NCI-H524 (cell line): ENCODE measurements around the gene KBTBD12.
"Not testable (repeated sequence)": the region's sequence is repeated elsewhere in the genome, so short reads cannot be mapped to it uniquely, and the experiment has no call there.

ENCODE experiments used
- DNase-seq, 2 experiments: peaks; one replicate each; lab custom pipeline; 2025; lab: John Stamatoyannopoulos, UW

KBTBD12 gene

DNA sequence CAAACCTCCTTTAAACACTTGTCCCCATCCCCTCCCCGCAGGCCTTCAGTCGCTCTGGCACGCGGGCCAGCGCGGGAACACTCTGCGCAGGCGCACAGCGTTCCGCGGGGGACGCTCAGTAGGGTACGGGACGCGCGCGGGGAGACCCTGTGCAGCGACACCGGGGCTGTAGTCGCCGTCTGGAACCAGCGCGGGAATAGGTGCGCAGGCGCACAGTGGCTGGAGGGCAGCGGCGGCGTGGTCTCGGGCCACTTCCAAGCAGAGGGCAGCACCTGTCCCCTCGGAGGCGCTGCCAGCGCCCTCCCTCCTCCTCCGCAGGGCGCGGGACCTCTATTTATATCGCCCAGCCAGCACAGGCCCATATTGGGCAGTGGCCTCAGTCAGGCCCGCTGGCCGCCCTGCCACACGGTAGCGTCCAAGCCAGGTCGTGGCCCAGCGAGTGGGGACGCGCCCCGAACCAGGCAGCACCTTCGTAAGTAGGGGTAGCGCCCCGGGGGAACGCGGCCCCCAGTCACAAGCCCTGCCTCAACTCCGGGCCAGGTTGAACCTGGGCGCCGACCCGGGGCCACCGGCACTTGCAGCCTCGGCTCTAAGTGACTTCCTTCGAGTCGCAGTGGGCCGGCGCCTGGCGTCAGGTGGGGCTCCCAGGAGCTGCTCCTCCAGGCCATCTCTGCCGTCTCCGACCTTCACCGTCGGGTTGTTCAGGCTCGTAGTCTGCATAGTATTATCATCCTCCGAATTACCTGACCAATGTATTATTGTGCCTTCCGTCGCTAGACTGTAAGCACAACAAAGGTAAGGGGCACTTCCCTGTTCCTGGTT is at the start of gene KBTBD12:
KBTBD12 (plus strand) TSS at position 118 of the 822 bp plus-strand sequence. CDS start 7,830 bp downstream, outside the sequence.
- peak; percentile 84 to 86 for DNase-seq

DNA sequence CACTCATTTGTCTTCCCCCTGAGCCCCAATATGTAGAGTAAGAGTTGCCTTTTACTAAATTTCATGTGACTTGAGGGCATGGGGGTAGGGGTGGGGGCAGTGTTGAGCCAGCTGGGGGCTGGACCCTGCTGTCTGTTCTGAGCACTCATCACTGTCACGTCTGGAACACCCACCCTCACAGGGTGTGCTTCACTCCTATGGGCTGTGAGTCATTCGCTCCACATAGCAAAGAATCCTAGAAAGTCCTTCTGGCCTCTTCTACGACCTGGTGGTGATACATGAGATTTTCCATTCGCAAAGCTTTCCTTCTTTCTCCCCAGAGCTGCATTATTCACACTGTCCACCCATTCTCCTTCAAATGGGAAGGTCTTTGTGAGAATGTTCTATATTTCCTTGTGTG is 49.1 kb upstream of the KBTBD12 start:
- DNase-seq, result peak in 1 of 2 experiments; percentile 21

DNA sequence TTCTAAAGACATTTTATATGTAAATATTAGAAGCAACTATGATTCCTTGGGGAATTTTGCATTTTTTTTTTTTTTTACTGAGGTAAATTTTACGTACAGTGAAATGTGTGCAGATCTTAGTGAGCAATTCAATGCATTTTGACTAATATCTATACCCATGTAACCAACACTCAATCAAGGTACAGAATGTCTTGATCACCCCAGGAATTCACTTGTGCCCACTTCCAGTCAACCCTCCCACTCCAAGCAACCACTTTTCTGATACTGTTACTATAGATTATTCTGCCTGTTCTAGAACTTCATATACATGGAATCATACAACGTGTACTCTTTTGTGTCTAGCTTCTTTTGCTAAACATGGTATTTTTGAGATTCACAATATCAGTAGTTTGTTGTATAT is 47.6 kb upstream of the KBTBD12 start:
- no peak for DNase-seq

GRCh38 chr3:127867986-127868385 is 47.0 kb upstream of the KBTBD12 start:
- no peak for DNase-seq

GRCh38 chr3:127870156-127870555 is 44.9 kb upstream of the KBTBD12 start:
- DNase-seq, result no peak

DNA sequence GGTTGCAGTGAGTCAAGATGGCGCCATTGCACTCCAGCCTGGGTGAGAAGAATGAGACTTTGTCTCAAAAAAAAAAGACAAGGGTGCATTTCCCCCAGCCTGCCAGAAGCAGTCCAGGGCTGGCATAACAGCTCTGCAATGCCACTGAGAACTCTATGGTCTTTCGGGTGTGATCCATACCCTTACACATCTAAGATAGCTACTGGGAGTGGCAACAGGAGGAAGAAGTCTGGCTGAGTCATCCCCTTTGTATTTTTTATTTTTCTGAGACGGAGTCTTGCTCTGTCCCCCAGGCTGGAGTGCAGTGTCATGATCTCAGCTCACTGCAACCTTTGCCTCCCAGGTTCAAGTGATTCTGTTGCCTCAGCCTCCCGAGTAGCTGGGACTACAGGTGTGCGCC is 40.9 kb upstream of the KBTBD12 start:
- DNase-seq, result not testable (repeated sequence)

GRCh38 chr3:127881586-127881985 is 33.4 kb upstream of the KBTBD12 start:
- DNase-seq, result no peak

GRCh38 chr3:127884041-127884440 is 31.0 kb upstream of the KBTBD12 start:
- no peak for DNase-seq

GRCh38 chr3:127886231-127886955 is 28.6 kb upstream of the KBTBD12 start:
- DNase-seq, result peak; percentile 88 to 95

DNA sequence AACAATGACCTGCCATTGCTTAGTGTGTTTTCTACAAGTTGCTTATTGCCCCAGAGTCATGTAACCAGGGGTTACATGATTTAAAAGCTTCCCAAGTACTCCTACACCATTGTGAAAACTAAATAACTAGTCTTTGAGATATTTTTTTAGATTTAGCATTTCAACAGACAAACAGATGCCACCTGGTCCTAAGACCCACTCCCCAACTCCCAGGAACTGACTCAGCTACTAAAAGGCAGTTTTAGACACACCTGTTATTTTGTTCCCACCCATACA is 28.1 kb upstream of the KBTBD12 start:
- no peak for DNase-seq

GRCh38 chr3:127887321-127887720 is 27.7 kb upstream of the KBTBD12 start:
- DNase-seq, result no peak

GRCh38 chr3:127888156-127888555 is 26.9 kb upstream of the KBTBD12 start:
- no peak for DNase-seq

- DNase-seq, result no peak
Measured at GRCh38 chr3:127888564-127889107, 26.4 kb upstream of the KBTBD12 start.

DNA sequence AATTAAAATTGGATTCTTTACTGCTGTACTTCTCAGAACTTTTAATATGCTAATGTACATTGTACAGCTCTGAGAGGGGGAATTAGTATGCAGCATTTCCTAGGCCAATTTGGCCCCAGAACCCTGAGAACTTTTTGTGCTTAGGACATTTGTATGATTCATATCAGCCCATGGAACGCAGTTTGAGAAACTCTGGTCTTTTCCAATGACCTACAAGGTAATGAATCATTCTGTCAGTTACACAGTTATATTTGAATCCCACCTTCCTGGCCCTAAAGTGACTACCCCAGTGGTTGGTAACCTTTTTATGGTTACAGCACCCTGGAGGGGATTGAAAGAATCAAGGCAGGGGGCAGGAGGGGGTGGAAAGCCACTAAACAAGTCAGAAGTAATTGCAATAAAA is 25.6 kb upstream of the KBTBD12 start:
- DNase-seq, result no peak

- DNase-seq, result no peak
Measured at GRCh38 chr3:127889976-127890650, 24.9 kb upstream of the KBTBD12 start.

DNA sequence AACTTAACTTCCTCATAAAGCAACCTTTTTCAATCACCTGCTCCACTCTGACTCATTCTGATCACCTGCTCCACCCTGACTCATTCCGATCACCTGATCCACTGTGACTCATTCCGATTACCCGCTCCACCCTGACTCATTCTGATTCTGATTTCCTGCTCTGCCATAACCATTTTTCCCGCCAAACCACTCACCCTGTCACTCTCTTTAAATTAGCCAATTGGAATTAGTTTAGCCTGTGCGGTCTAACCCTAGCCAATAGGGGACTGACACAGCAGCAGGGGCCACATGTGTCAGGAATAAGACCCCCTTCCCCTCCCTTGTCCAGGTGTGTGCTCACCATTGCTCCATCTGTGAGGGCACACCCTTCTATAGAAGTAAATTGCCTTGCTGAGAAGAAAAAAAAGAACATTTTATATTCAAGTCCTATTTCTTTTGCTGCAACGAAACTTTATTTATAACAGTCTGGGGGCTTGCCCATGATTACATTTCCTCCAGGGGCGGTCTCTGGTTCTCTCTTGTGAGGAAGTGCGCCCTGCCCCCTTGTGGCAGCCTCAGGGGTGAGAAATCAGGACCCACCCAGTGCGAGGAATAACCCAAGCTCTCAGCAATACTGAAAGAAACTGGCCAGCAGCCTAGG is 24.3 kb upstream of the KBTBD12 start:
- not testable (repeated sequence) for DNase-seq

DNA sequence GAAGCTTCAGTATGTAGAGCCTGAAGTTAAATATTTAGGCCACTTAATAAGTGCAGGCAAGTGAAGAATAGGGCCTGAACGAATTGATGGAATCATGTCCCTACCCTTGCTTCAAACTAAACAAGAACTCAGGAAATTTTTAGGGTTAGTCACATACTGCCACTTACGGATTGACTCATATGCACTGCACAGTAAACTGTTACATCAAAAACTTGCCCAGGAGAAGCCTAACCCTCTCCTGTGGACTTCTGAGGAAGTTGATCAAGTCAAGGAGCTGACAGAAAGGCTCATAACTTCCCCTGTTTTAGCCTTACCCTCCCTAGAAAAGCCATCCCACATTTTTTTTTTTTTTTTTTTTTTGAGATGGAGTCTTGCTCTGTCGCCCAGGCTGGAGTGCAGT is 20.6 kb upstream of the KBTBD12 start:
- DNase-seq, result no peak

- DNase-seq, result no peak
Measured at GRCh38 chr3:127899200-127899599, 15.8 kb upstream of the KBTBD12 start.

GRCh38 chr3:127899766-127900165 is 15.3 kb upstream of the KBTBD12 start:
- no peak for DNase-seq

GRCh38 chr3:127900536-127900935 is 14.5 kb upstream of the KBTBD12 start:
- DNase-seq, result no peak

GRCh38 chr3:127902486-127902885 is 12.5 kb upstream of the KBTBD12 start:
- DNase-seq, result no peak
